ENCODE results near the gene ARFIP1. TPM values are rescaled to one million over a fixed set of nuclear protein-coding genes. Genes with fewer than 3 reads are reported as not detected.

ARFIP1 gene
- total RNA-seq, 4 donors from 2014 or later, result 24.3 to 38.3 (median 27.0) TPM

- no peaks in the 10 kb centered on the region for H3K9me3 ChIP-seq
- TF ChIP-seq EP300 (IDR thresholded peaks at IDR 0.05) (no peak), CTCF (IDR thresholded peaks at IDR 0.05) (no peak), POLR2A (IDR thresholded peaks at IDR 0.05) (no peak), POLR2AphosphoS5 (IDR thresholded peaks at IDR 0.05) (no peak)
- WGBS, result 98% methylated on average over 1 of the region's 1 CpG
Observed at GRCh38 chr4:152881974-152882373, 102.2 kb downstream of the ARFIP1 start.

DNA sequence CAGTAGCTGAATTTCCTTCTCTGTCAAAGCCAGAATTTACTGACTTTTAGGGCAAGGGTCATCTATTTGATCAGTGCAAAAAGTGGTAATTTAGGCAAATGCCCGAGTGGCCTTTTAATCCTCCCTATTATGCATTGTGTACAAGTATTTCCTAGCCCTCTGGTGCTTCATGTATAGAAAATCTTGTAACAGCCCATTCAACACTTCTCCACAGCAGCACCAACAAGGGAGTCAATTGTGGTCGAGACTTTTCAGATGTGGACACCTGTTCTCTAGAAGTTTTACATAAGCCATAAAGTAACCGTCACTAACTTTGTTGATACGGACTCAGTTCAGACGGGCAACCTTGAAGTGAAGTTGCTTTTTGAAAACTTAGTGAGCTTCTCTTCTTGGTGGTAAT lies 105.4 kb downstream of the ARFIP1 start:
- Histone ChIP-seq H3K4me3 (no peak overlapping the region), H3K9me3 (no peaks in the 10 kb centered on the region), H3K36me3 (peaks cover 17% of the 10 kb centered on the region), H3K4me1 (no peaks in the 10 kb centered on the region), H3K27ac (no peak overlapping the region), H3K27me3 (no peaks in the 10 kb centered on the region)
- 87% methylated on average over 5 of the region's 5 CpGs for whole genome bisulfite sequencing
- TF ChIP-seq POLR2AphosphoS5 (IDR thresholded peaks at IDR 0.05) (no peak), EP300 (IDR thresholded peaks at IDR 0.05) (no peak), CTCF (IDR thresholded peaks at IDR 0.05) (no peak)
- DNase-seq (ENCODE audit: low spot score in 2 of 2), result no peak

More at GRCh38 chr4:152881974-152882373, 102.2 kb downstream of the ARFIP1 start:
- H3K4me1 ChIP-seq, result no peaks in the 10 kb centered on the region
- H3K36me3 ChIP-seq, result peaks cover 7% of the 10 kb centered on the region
- H3K27ac ChIP-seq, result no peak overlapping the region
- H3K4me3 ChIP-seq, result no peak overlapping the region
- no peaks in the 10 kb centered on the region for H3K27me3 ChIP-seq
- DNase-seq (ENCODE audit: low spot score in 2 of 2), result no peak

- no peak for DNase-seq (ENCODE audit: low spot score in 2 of 2)
- Histone ChIP-seq H3K4me3 (no peak overlapping the region), H3K27ac (no peak overlapping the region), H3K27me3 (no peaks in the 10 kb centered on the region), H3K9me3 (no peaks in the 10 kb centered on the region), H3K36me3 (peaks cover 26% of the 10 kb centered on the region), H3K4me1 (no peaks in the 10 kb centered on the region)
- 95% methylated on average over 1 of the region's 1 CpG for WGBS
- TF ChIP-seq POLR2A (IDR thresholded peaks at IDR 0.05), result no peak
- no peak for TF ChIP-seq CTCF (IDR thresholded peaks at IDR 0.05)
- TF ChIP-seq EP300 (IDR thresholded peaks at IDR 0.05), result no peak
- TF ChIP-seq POLR2AphosphoS5 (IDR thresholded peaks at IDR 0.05), result no peak
Observed at GRCh38 chr4:152886201-152886600, 106.4 kb downstream of the ARFIP1 start.

GRCh38 chr4:152887981-152888380 lies 108.2 kb downstream of the ARFIP1 start:
- H3K36me3 ChIP-seq, result peaks cover 35% of the 10 kb centered on the region
- H3K4me1 ChIP-seq, result no peaks in the 10 kb centered on the region
- DNase-seq (ENCODE audit: low spot score in 2 of 2), result no peak
- H3K27ac ChIP-seq, result no peak overlapping the region
- H3K9me3 ChIP-seq, result no peaks in the 10 kb centered on the region
- 95% methylated on average over 6 of the region's 6 CpGs for WGBS
- no peak overlapping the region for H3K4me3 ChIP-seq
- H3K27me3 ChIP-seq, result no peaks in the 10 kb centered on the region
- no peak for TF ChIP-seq POLR2A (IDR thresholded peaks at IDR 0.05)
- TF ChIP-seq POLR2AphosphoS5 (IDR thresholded peaks at IDR 0.05), result no peak
- no peak for TF ChIP-seq CTCF (IDR thresholded peaks at IDR 0.05)
- TF ChIP-seq EP300 (IDR thresholded peaks at IDR 0.05), result no peak

DNA sequence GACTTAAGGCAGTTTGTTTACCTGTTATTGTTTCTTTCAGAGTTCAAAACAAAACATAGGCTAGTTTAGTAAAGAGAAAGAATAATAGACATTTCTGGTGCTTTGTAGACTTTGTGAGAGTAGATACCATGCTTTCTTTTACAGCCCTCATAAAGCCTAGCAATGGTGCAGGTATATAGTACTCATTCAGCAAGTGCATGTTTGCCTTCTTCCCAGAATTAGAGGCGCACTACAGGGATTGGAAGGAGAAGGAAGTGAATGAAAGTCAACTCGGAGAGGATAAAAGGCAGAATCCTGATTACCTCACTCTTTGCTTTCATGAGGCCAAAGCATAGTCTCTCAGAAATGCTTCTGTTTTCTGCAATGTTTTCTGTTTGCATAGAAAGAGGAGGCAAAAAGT lies 113.2 kb downstream of the ARFIP1 start:
- Histone ChIP-seq H3K4me3 (no peak overlapping the region), H3K9me3 (no peaks in the 10 kb centered on the region), H3K27ac (no peak overlapping the region), H3K4me1 (no peaks in the 10 kb centered on the region), H3K36me3 (peaks cover 39% of the 10 kb centered on the region), H3K27me3 (no peaks in the 10 kb centered on the region)
- no peak for TF ChIP-seq POLR2AphosphoS5 (IDR thresholded peaks at IDR 0.05)
- TF ChIP-seq EP300 (IDR thresholded peaks at IDR 0.05), result no peak
- TF ChIP-seq CTCF (IDR thresholded peaks at IDR 0.05), result no peak
- no peak for TF ChIP-seq POLR2A (IDR thresholded peaks at IDR 0.05)
- no peak for DNase-seq (ENCODE audit: low spot score in 2 of 2)
- 76% methylated on average over 2 of the region's 2 CpGs for WGBS
